K562 (cell line): ENCODE measurements around the gene B3GNT4. TPM values are rescaled to one million over a fixed set of nuclear protein-coding genes. Genes with fewer than 3 reads are reported as not detected.

ENCODE experiments used
- BMI1 ChIP-seq: fragments of 150-350 bp; IDR thresholded peaks from 2 replicates; pipeline ENCODE4 v1.6.1; 2014; ENCODE audit warnings: low read length
- CHD2 ChIP-seq: IDR thresholded peaks from 2 replicates; pipeline ENCODE4 v1.6.1; 2011; ENCODE audit warnings: low read depth, low read length
- ELF1 ChIP-seq: fragments of 200-800 bp; sonication (Bioruptor generic); IDR thresholded peaks from 2 replicates; pipeline ENCODE4 v1.6.1; 2016; ENCODE audit warnings: missing genetic modification characterization, missing compliant biosample characterization
- FOXA3 ChIP-seq, 2 experiments: fragments of 450-650 bp in 1 of 2; sonication (generic) in 1 of 2; formaldehyde crosslinking; IDR thresholded peaks in 1 of 2; conservative IDR thresholded peaks in 1 of 2; 2 replicates each; pipeline versions ENCODE4 v1.4.0 to v1.8.0; 2020 to 2022; ENCODE audit warnings: mild to moderate bottlenecking in 2 of 2, missing genetic modification reagents in 1 of 2
- GABPB1 ChIP-seq: sonication (generic); formaldehyde crosslinking; IDR thresholded peaks from 2 replicates; pipeline ENCODE4 v1.8.0; 2022; ENCODE audit warnings: mild to moderate bottlenecking, missing genetic modification reagents
- HEY1 ChIP-seq: fragments of 250-450 bp; sonication (Bioruptor Pico); IDR thresholded peaks from 2 replicates; pipeline ENCODE4 v1.5.0; 2020; ENCODE audit warnings: mild to moderate bottlenecking, moderate library complexity, borderline replicate concordance
- JUND ChIP-seq, 2 experiments: IDR thresholded peaks; 2 replicates in 1 of 2; 3 replicates in 1 of 2; pipeline ENCODE4 v1.6.1; 2011; ENCODE audit warnings: borderline replicate concordance in 2 of 2, low read depth in 2 of 2, low read length in 2 of 2, improper control_type of control experiment in 1 of 2, missing biosample characterization in 1 of 2, missing genetic modification characterization in 1 of 2, missing genetic modification reagents in 1 of 2
- KLF13 ChIP-seq: fragments of 450-650 bp; IDR thresholded peaks from 2 replicates; pipeline ENCODE4 v1.6.1; 2016; ENCODE audit warnings: missing genetic modification characterization, low read depth, mild to moderate bottlenecking, missing compliant biosample characterization, moderate library complexity, borderline replicate concordance
- L3MBTL2 ChIP-seq: fragments of 450-650 bp; IDR thresholded peaks from 2 replicates; pipeline ENCODE4 v1.6.1; 2016; ENCODE audit warnings: mild to moderate bottlenecking, moderate library complexity
- MAZ ChIP-seq, 2 experiments: fragments of 450-650 bp in 1 of 2; sonication (generic) in 1 of 2; formaldehyde crosslinking; IDR thresholded peaks in 1 of 2; conservative IDR thresholded peaks in 1 of 2; 2 replicates each; pipeline versions ENCODE4 v1.4.0 to v1.5.0; 2020; ENCODE audit warnings: mild to moderate bottlenecking in 1 of 2, missing genetic modification reagents in 1 of 2
- NBN ChIP-seq: fragments of 450-650 bp; IDR thresholded peaks from 2 replicates; pipeline ENCODE4 v1.6.1; 2016; ENCODE audit warnings: low read depth, mild to moderate bottlenecking
- NR2F6 ChIP-seq: fragments of 450-650 bp; formaldehyde crosslinking; IDR thresholded peaks from 2 replicates; pipeline ENCODE4 v1.4.0; 2020; ENCODE audit warnings: mild to moderate bottlenecking
- PHF21A ChIP-seq: fragments of 450-650 bp; IDR thresholded peaks from 2 replicates; pipeline ENCODE4 v1.6.1; 2017; ENCODE audit warnings: low read depth, borderline replicate concordance
- POLR2H ChIP-seq: IDR thresholded peaks from 2 replicates; pipeline ENCODE4 v1.6.1; 2016; ENCODE audit warnings: missing genetic modification characterization, low read depth, mild to moderate bottlenecking, control low read depth, missing compliant biosample characterization, moderate library complexity
- PPARD ChIP-seq: fragments of 250-450 bp; sonication (Bioruptor Pico); IDR thresholded peaks from 2 replicates; pipeline ENCODE4 v1.8.0; 2022; ENCODE audit warnings: inconsistent platforms, mild to moderate bottlenecking, moderate library complexity
- SMARCE1 ChIP-seq: fragments of 450-650 bp; IDR thresholded peaks from 2 replicates; pipeline ENCODE4 v1.7.1; 2016; ENCODE audit warnings: mild to moderate bottlenecking
- STAT5B ChIP-seq: fragments of 250-450 bp; sonication (Bioruptor Pico); IDR thresholded peaks from 2 replicates; pipeline ENCODE4 v1.8.0; 2021; ENCODE audit warnings: mild to moderate bottlenecking, inconsistent platforms
- ZBTB1 ChIP-seq: sonication (generic); formaldehyde crosslinking; IDR thresholded peaks from 2 replicates; pipeline ENCODE4 v1.8.1; 2023; ENCODE audit warnings: missing genetic modification reagents, low read depth, mild to moderate bottlenecking, borderline replicate concordance
- ZNF778 ChIP-seq: fragments of 450-650 bp; formaldehyde crosslinking; IDR thresholded peaks from 2 replicates; pipeline ENCODE4 v1.4.0; 2020; ENCODE audit warnings: mild to moderate bottlenecking, moderate library complexity
- polyA plus RNA-seq, 8 experiments: library from polyadenylated mRNA; depleted of rRNA in 4 of 8; stranded (reverse) in 5 of 8; unstranded in 3 of 8; fragments of >200 nt; fragmentation: Nextera tagmentation in 2 of 8; fragmentation: Illumina TruSeq in 1 of 8; extraction: Ambion mirVana in 2 of 8; extraction: Trizol in 1 of 8; gene quantifications; 2 replicates each; pipeline versions ENCODE4 v1.2.1 to v1.2.3, GENCODE V29; 2011 to 2014; ENCODE audit warnings: inconsistent platforms in 1 of 8, missing spikeins in 1 of 8
- total RNA-seq, 7 experiments: library from RNA; depleted of rRNA in 6 of 7; stranded (reverse); fragments of >200 nt in 6 of 7; fragmentation: Illumina TruSeq in 2 of 7; extraction: Trizol in 2 of 7; gene quantifications; 2 replicates each; pipeline versions ENCODE4 v1.2.1 to v1.2.3, GENCODE V29; 2011 to 2021; ENCODE audit warnings: low replicate concordance in 1 of 7
- TF ChIP-seq, protein P1 (sequence below): fragments of 250-450 bp; sonication (Bioruptor Pico); IDR thresholded peaks from 2 replicates; pipeline ENCODE4 v1.4.0; 2020; ENCODE audit warnings: mild to moderate bottlenecking, moderate library complexity, borderline replicate concordance
- TF ChIP-seq, protein P2 (sequence below): sonication (generic); formaldehyde crosslinking; IDR thresholded peaks from 2 replicates; pipeline ENCODE4 v1.8.0; 2022; ENCODE audit warnings: missing genetic modification reagents, mild to moderate bottlenecking, moderate library complexity, borderline replicate concordance
- TF ChIP-seq, protein P3 (sequence below): sonication (generic); formaldehyde crosslinking; IDR thresholded peaks from 2 replicates; pipeline ENCODE4 v1.8.1; 2023; ENCODE audit warnings: mild to moderate bottlenecking, missing genetic modification reagents, moderate library complexity
- TF ChIP-seq, protein P4 (sequence below), 2 experiments: fragments of 450-650 bp in 1 of 2; sonication (generic) in 1 of 2; formaldehyde crosslinking in 1 of 2; IDR thresholded peaks in 1 of 2; conservative IDR thresholded peaks in 1 of 2; 2 replicates each; pipeline versions ENCODE4 v1.6.1 to v1.8.1; 2016 to 2023; ENCODE audit warnings: mild to moderate bottlenecking in 2 of 2, moderate library complexity in 2 of 2, inconsistent platforms in 1 of 2, missing genetic modification reagents in 1 of 2

The B3GNT4 gene
- total and polyA plus RNA-seq, 9 of the 15 experiments (the other 6 are each of a cell fraction or from before 2014, with no cell fraction given) = 0.17 to 3.2 (median 1.3) TPM

DNA sequence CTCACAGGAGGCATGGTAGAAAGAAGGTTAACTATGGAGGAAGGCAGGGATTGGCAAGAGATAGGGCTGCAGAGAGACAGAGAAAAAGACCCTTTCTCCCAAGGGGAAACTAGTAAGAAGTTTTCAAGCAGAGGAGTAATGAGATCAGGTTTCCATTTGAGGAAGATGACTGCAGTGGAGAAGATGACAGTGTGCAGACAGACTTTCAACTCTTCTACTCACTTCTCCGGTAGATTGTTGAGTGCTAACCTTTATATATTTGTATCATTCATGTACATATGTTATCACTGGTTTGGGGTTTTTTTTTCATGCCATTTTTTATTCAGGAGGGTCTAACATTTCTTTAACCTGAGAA, 5.9 kb upstream of the B3GNT4 start (continued):
- TF ChIP-seq, protein P1, sequence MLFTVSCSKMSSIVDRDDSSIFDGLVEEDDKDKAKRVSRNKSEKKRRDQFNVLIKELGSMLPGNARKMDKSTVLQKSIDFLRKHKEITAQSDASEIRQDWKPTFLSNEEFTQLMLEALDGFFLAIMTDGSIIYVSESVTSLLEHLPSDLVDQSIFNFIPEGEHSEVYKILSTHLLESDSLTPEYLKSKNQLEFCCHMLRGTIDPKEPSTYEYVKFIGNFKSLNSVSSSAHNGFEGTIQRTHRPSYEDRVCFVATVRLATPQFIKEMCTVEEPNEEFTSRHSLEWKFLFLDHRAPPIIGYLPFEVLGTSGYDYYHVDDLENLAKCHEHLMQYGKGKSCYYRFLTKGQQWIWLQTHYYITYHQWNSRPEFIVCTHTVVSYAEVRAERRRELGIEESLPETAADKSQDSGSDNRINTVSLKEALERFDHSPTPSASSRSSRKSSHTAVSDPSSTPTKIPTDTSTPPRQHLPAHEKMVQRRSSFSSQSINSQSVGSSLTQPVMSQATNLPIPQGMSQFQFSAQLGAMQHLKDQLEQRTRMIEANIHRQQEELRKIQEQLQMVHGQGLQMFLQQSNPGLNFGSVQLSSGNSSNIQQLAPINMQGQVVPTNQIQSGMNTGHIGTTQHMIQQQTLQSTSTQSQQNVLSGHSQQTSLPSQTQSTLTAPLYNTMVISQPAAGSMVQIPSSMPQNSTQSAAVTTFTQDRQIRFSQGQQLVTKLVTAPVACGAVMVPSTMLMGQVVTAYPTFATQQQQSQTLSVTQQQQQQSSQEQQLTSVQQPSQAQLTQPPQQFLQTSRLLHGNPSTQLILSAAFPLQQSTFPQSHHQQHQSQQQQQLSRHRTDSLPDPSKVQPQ = no peak
- no peak for TF ChIP-seq PHF21A
- TF ChIP-seq, protein P2, sequence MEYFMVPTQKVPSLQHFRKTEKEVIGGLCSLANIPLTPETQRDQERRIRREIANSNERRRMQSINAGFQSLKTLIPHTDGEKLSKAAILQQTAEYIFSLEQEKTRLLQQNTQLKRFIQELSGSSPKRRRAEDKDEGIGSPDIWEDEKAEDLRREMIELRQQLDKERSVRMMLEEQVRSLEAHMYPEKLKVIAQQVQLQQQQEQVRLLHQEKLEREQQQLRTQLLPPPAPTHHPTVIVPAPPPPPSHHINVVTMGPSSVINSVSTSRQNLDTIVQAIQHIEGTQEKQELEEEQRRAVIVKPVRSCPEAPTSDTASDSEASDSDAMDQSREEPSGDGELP (CRISPR knock-in tag) = no peak
- no peak for TF ChIP-seq CHD2
- TF ChIP-seq ELF1 = 0 out of 2 replicates have a peak, but pooled peaks have one; percentile 12
- TF ChIP-seq, protein P3, sequence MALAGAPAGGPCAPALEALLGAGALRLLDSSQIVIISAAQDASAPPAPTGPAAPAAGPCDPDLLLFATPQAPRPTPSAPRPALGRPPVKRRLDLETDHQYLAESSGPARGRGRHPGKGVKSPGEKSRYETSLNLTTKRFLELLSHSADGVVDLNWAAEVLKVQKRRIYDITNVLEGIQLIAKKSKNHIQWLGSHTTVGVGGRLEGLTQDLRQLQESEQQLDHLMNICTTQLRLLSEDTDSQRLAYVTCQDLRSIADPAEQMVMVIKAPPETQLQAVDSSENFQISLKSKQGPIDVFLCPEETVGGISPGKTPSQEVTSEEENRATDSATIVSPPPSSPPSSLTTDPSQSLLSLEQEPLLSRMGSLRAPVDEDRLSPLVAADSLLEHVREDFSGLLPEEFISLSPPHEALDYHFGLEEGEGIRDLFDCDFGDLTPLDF (CRISPR knock-in tag) = no peak
- TF ChIP-seq, protein P4, sequence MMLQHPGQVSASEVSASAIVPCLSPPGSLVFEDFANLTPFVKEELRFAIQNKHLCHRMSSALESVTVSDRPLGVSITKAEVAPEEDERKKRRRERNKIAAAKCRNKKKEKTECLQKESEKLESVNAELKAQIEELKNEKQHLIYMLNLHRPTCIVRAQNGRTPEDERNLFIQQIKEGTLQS (IDR thresholded peaks at IDR 0.05) = peak; percentile 45; the same call in 1 of the 2 replicates
- TF ChIP-seq, protein P4 (CRISPR knock-in tag; conservative IDR thresholded peaks at IDR 0.05) = no peak
- no peak for TF ChIP-seq NBN
- TF ChIP-seq GABPB1 (CRISPR knock-in tag) = no peak
- TF ChIP-seq FOXA3 (CRISPR knock-in tag; conservative IDR thresholded peaks at IDR 0.05 in 1 of 2, IDR thresholded peaks at IDR 0.05 in 1 of 2) = no peak
- TF ChIP-seq JUND (IDR thresholded peaks at IDR 0.05; ENCODE audit: borderline replicate concordance, low read depth, low read length) = peak; percentile 16; the same call in 1 of the 2 replicates
- peak; percentile 58; the same call in 2 of the 3 replicates for TF ChIP-seq JUND (tag; IDR thresholded peaks at IDR 0.05; ENCODE audit: borderline replicate concordance, low read depth, low read length)
- no peak for TF ChIP-seq KLF13 (tag)
- no peak for TF ChIP-seq ZBTB1
- TF ChIP-seq MAZ (CRISPR knock-in tag; conservative IDR thresholded peaks at IDR 0.05 in 1 of 2, IDR thresholded peaks at IDR 0.05 in 1 of 2) = 0 out of 4 replicates have a peak, but pooled peaks of 1 of the 2 experiments have one; percentile 1
- no peak for TF ChIP-seq NR2F6 (CRISPR knock-in tag)
- no peak for TF ChIP-seq ZNF778 (CRISPR knock-in tag)
- peak; percentile 10; the same call in 1 of the 2 replicates for TF ChIP-seq SMARCE1
- no peak for TF ChIP-seq PPARD
- TF ChIP-seq POLR2H (tag) = no peak
- TF ChIP-seq STAT5B (CRISPR knock-in tag) = no peak
- TF ChIP-seq L3MBTL2 = 0 out of 2 replicates have a peak, but pooled peaks have one; percentile 2
- no peak for TF ChIP-seq HEY1
- TF ChIP-seq BMI1 = no peak
